CD14-positive monocyte (primary cell): ENCODE measurements around the gene POLDIP2. TPM values are rescaled to one million over a fixed set of nuclear protein-coding genes. Genes with fewer than 3 reads are reported as not detected.

Source experiments
- DNase-seq, 3 donors: peaks; one replicate each; pipeline ENCODE4 v3.0.0-alpha.2; 2011 to 2022
- H2AFZ ChIP-seq: 2 replicates; pipeline ENCODE4 v1.6.0; 2012; ENCODE audit warnings: mild to moderate bottlenecking, low read depth, low read length, inconsistent platforms; ENCODE audit not compliant: insufficient read depth, poor library complexity, severe bottlenecking
- H3K27ac ChIP-seq, 2 donors: 1 replicate in 1 of 2; 2 replicates in 1 of 2; pipeline ENCODE4 v1.5.1; 2012 to 2013; ENCODE audit warnings: low read length in 2 of 2, control low read depth in 1 of 2, inconsistent platforms in 1 of 2, low read depth in 1 of 2, mild to moderate bottlenecking in 1 of 2
- H3K27me3 ChIP-seq, 2 donors: one replicate each; pipeline versions ENCODE4 v1.6.0 to v1.6.1; 2011 to 2013; ENCODE audit warnings: low read length in 2 of 2; ENCODE audit not compliant: control insufficient read depth in 2 of 2, insufficient read depth in 2 of 2
- H3K36me3 ChIP-seq, 2 donors: replicated peaks in 1 of 2; 1 replicate in 1 of 2; 2 replicates in 1 of 2; pipeline versions ENCODE4 v1.5.1 to v1.6.1; 2012 to 2013; ENCODE audit warnings: low read length in 2 of 2, control low read depth in 1 of 2, inconsistent platforms in 1 of 2, mild to moderate bottlenecking in 1 of 2; ENCODE audit not compliant: insufficient read depth in 2 of 2, control insufficient read depth in 1 of 2
- H3K4me1 ChIP-seq, 2 donors: 1 replicate in 1 of 2; 2 replicates in 1 of 2; pipeline versions ENCODE4 v1.5.1 to v1.6.1; 2012 to 2013; ENCODE audit warnings: low read length in 2 of 2, control low read depth in 1 of 2, inconsistent platforms in 1 of 2, mild to moderate bottlenecking in 1 of 2, moderate library complexity in 1 of 2; ENCODE audit not compliant: insufficient read depth in 2 of 2, control insufficient read depth in 1 of 2
- H3K4me2 ChIP-seq: replicated peaks from 2 replicates; pipeline ENCODE3; 2012; ENCODE audit warnings: low read length, moderate library complexity, mild to moderate bottlenecking; ENCODE audit not compliant: poor library complexity, severe bottlenecking; ENCODE audit errors: extremely low read depth
- H3K4me3 ChIP-seq, 3 experiments: fragments of 200-600 bp in 1 of 3; sonication (generic) in 1 of 3; replicated peaks in 1 of 3; 1 replicate in 2 of 3; 2 replicates in 1 of 3; pipeline ENCODE4 v1.5.1; 2011 to 2013; ENCODE audit warnings: low read length in 3 of 3, mild to moderate bottlenecking in 3 of 3, control low read depth in 2 of 3, low read depth in 2 of 3, inconsistent platforms in 1 of 3, moderate library complexity in 1 of 3
- H3K79me2 ChIP-seq: 2 replicates; pipeline ENCODE4 v1.6.0; 2012; ENCODE audit warnings: mild to moderate bottlenecking, control low read depth, inconsistent platforms, low read length, moderate library complexity; ENCODE audit not compliant: insufficient read depth
- H3K9ac ChIP-seq: 2 replicates; pipeline ENCODE4 v1.6.0; 2017; ENCODE audit warnings: low read length, mild to moderate bottlenecking; ENCODE audit not compliant: insufficient read depth, poor library complexity, severe bottlenecking
- H3K9me3 ChIP-seq, 2 donors: replicated peaks in 1 of 2; 1 replicate in 1 of 2; 2 replicates in 1 of 2; pipeline versions ENCODE4 v1.5.1 to v1.6.1; 2012 to 2013; ENCODE audit warnings: low read length in 2 of 2, control low read depth in 1 of 2; ENCODE audit not compliant: control insufficient read depth in 1 of 2, insufficient read depth in 1 of 2
- H4K20me1 ChIP-seq: 2 replicates; pipeline ENCODE4 v1.6.0; 2012; ENCODE audit warnings: mild to moderate bottlenecking, low read length, control low read depth, moderate library complexity; ENCODE audit not compliant: insufficient read depth
- H3K27ac Mint-ChIP-seq, 7 donors: one replicate each; pipeline ENCODE4 v1.8.0; 2020; ENCODE audit warnings: mild to moderate bottlenecking in 7 of 7, mixed read lengths in 7 of 7, moderate library complexity in 6 of 7, inconsistent platforms in 2 of 7
- H3K27me3 Mint-ChIP-seq, 3 donors: one replicate each; pipeline ENCODE4 v1.8.0; 2021 to 2022; ENCODE audit warnings: low read depth in 3 of 3, mild to moderate bottlenecking in 3 of 3, mixed read lengths in 3 of 3, moderate library complexity in 3 of 3, inconsistent platforms in 1 of 3
- H3K36me3 Mint-ChIP-seq, 2 donors: one replicate each; pipeline ENCODE4 v1.8.0; 2020; ENCODE audit warnings: mixed read lengths in 2 of 2, inconsistent platforms in 1 of 2, mild to moderate bottlenecking in 1 of 2
- H3K4me1 Mint-ChIP-seq: one replicate; pipeline ENCODE4 v1.8.0; 2020; ENCODE audit warnings: mild to moderate bottlenecking, mixed read lengths
- H3K4me3 Mint-ChIP-seq, 2 donors: one replicate each; pipeline ENCODE4 v1.8.0; 2020; ENCODE audit warnings: mild to moderate bottlenecking in 2 of 2, mixed read lengths in 2 of 2, moderate library complexity in 1 of 2
- H3K9me3 Mint-ChIP-seq, 7 donors: one replicate each; pipeline ENCODE4 v1.8.0; 2020 to 2022; ENCODE audit warnings: mixed read lengths in 7 of 7, mild to moderate bottlenecking in 6 of 7, moderate library complexity in 6 of 7, inconsistent platforms in 2 of 7
- WGBS: methylation state at CpG from one replicate; pipeline ENCODE4 v1.1.5; 2013; ENCODE audit warnings: missing lambda C conversion rate; ENCODE audit not compliant: insufficient coverage; 5-methylcytosine and 5-hydroxymethylcytosine counted together
- intact Hi-C, 2 donors: fragments of 100-400 bp; cut with micrococcal nuclease; formaldehyde crosslinking; loops; one replicate each; pipeline versions ENCODE4 v1.15.0 to v1.15.1; 2023
- polyA plus RNA-seq, 3 donors: library from polyadenylated mRNA; depleted of rRNA in 1 of 3; unstranded in 2 of 3; stranded (reverse) in 1 of 3; fragments of 300-500 nt in 2 of 3; fragments of >200 nt in 1 of 3; fragmentation: Illumina TruSeq in 2 of 3; gene quantifications; 1 replicate in 2 of 3; 2 replicates in 1 of 3; pipeline ENCODE4 v1.2.3, GENCODE V29; 2012 to 2021
- TF ChIP-seq, protein P1 (sequence below): fragments of 200-600 bp; IDR thresholded peaks from one replicate; pipeline ENCODE4 v1.8.0; 2022; ENCODE audit warnings: antibody characterized with exemption, mild to moderate bottlenecking

POLDIP2 gene
- polyA plus RNA-seq, 3 donors: 31.5 to 76.9 (median 72.4) TPM

DNA sequence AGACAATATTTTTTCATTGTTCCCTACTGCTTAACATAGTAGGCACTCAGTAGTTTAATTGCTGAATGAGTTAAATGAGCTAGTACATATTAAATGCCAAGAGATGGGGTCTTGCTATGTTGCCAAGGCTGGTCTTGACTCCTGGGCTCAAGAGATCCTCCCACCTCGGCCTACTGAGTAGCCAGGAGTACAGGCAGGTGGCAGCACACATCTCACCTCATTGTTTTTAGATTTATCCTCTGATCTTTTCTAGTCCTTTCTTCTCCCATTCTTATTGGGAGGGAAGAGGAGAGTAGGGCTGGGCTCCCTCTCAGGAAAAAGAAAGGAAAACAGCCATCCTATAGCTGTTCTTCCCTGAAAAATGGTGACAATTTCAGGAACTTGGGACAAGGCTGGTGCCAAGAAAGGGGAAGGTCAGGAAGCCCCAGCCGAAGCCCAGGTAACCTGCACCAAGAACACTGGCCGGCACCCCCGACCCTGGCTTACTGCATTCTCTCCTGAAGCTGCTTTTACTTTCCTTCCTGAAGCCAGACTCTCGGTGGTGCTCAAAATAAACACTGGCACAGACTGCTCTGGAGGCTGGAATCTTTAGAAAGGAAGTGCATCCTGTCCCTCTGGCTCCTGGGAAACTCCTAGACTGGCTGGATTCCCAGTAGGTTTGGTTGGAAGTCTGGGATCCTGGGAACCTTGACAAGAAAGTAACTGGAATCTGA, 19.1 kb downstream of the POLDIP2 start:
- H4K20me1 ChIP-seq: peaks cover 13% of the 10 kb centered on the region
- H2AFZ ChIP-seq: no peak overlapping the region
- H3K9me3 ChIP-seq: no peaks in the 10 kb centered on the region
- peaks cover 28 to 34% of the 10 kb centered on the region in 2 donors for H3K4me1 ChIP-seq
- no peak overlapping the region for H3K4me2 ChIP-seq
- no peak overlapping the region for H3K27ac ChIP-seq
- intact Hi-C loops: loop anchor here in 1 of 2 donors (5.0 to 10.0 kb wide), 3 partner anchors 237 to 614 kb away; partner anchors contain the start of genes ALDOC, NLK, PHF12 and PIGS
- H3K36me3 Mint-ChIP-seq: peaks cover 39 to 43% of the 10 kb centered on the region in 2 donors
- peaks cover 34% of the 10 kb centered on the region for H3K4me1 Mint-ChIP-seq
- TF ChIP-seq, protein P1, sequence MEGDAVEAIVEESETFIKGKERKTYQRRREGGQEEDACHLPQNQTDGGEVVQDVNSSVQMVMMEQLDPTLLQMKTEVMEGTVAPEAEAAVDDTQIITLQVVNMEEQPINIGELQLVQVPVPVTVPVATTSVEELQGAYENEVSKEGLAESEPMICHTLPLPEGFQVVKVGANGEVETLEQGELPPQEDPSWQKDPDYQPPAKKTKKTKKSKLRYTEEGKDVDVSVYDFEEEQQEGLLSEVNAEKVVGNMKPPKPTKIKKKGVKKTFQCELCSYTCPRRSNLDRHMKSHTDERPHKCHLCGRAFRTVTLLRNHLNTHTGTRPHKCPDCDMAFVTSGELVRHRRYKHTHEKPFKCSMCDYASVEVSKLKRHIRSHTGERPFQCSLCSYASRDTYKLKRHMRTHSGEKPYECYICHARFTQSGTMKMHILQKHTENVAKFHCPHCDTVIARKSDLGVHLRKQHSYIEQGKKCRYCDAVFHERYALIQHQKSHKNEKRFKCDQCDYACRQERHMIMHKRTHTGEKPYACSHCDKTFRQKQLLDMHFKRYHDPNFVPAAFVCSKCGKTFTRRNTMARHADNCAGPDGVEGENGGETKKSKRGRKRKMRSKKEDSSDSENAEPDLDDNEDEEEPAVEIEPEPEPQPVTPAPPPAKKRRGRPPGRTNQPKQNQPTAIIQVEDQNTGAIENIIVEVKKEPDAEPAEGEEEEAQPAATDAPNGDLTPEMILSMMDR: no peak
- H3K4me3 Mint-ChIP-seq: no peak overlapping the region
- no peak for DNase-seq
- 100% methylated on average over 3 of the region's 5 CpGs for WGBS
- no peaks in the 10 kb centered on the region for H3K27me3 ChIP-seq
- no peak overlapping the region for H3K4me3 ChIP-seq
- H3K9ac ChIP-seq: no peak overlapping the region
- peaks cover 47% of the 10 kb centered on the region for H3K79me2 ChIP-seq
- no peaks in the 10 kb centered on the region for H3K9me3 Mint-ChIP-seq
- peak overlapping the region in 1 of 7 donors; percentile 68 for H3K27ac Mint-ChIP-seq
- peaks cover 0 to 2% (median 0%) of the 10 kb centered on the region in 3 donors for H3K27me3 Mint-ChIP-seq
- H3K36me3 ChIP-seq: peaks cover 30 to 39% of the 10 kb centered on the region in 2 donors

DNA sequence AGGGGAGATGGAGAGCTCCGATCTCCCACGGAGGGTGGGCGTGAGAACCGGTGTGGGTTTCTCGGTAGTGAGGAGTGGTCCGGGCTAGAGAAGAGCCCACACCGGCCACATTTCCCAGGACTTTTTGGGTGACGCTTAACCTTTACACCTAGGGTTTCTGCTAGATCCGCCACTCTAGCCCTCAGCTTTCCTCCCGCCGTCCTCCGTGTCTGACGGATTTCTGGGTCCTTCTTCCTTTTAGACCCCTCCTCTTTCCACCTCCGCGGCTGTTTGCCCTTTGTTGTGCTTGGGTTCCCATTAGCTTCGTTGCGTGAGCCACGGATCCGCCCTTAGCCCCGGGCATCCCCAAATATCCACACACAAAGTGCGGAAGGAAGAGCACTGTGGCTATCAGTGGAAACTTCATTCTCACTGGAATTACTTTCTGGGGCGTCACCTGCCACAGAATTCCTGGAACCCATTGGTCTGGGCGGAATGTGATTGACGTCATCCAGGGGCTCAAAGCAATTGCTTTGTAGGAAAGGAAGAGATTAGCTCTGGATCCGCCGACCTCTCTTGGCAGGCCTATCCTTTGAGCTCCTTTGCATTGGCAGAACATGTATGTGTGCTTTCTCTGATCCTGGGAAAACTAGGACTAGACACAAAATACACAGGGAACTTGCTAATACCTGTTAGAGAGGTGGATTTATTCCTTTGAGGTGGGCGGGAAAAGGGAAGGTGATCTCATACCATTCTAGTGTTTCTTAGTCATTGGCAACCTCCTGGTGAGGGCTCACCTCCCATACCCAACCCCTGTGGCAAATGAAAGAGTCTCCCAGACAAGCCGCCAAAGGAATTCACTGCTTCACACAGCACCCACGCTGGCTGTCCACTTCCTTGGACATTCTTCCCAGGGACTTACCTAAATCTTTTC, 21.1 kb downstream of the POLDIP2 start:
- Histone ChIP-seq H3K4me3 (peak overlapping the region; percentile 62 to 93 (median 76)), H3K27me3 (no peaks in the 10 kb centered on the region), H4K20me1 (peaks cover 13% of the 10 kb centered on the region), H3K4me1 (peaks cover 31 to 36% of the 10 kb centered on the region in 2 donors), H3K36me3 (peaks cover 20 to 31% of the 10 kb centered on the region in 2 donors), H3K9ac (peak overlapping the region; percentile 83), H3K9me3 (no peaks in the 10 kb centered on the region), H3K4me2 (peak overlapping the region; percentile 96), H3K27ac (peak overlapping the region; percentile 46 to 96), H2AFZ (peak overlapping the region; percentile 94), H3K79me2 (peaks cover 67% of the 10 kb centered on the region)
- Mint-ChIP-seq H3K4me1 (peaks cover 40% of the 10 kb centered on the region), H3K36me3 (peaks cover 34 to 35% of the 10 kb centered on the region in 2 donors), H3K4me3 (peak overlapping the region; percentile 93 to 96), H3K27me3 (peaks cover 0 to 2% (median 1%) of the 10 kb centered on the region in 3 donors), H3K9me3 (no peaks in the 10 kb centered on the region), H3K27ac (peak overlapping the region; percentile 82 to 98 (median 94))
- 8% methylated on average over 21 of the region's 29 CpGs for WGBS
- intact Hi-C loops: loop anchor here (1.0 to 10.0 kb wide), 5 partner anchors 15 to 616 kb away; partner anchors contain the start of genes POLDIP2 (in 2 of the 2), ALDOC (in 1 of the 2), NLK (in 1 of the 2) and PHF12 (in 1 of the 2)
- peak in 1 of 3 donors; percentile 68 for DNase-seq
- TF ChIP-seq, protein P1: no peak
